GM12801 (cell line): ENCODE data around the gene OR7G2.

Experiments used
- CTCF ChIP-seq: IDR thresholded peaks from one replicate; pipeline ENCODE4 v1.5.1; 2011; ENCODE audit warnings: control low read depth; ENCODE audit not compliant: insufficient read length; ENCODE audit errors: extremely low read depth

Gene OR7G2

GRCh38 chr19:9054765-9055164 lies 52.5 kb downstream of the OR7G2 start:
- TF ChIP-seq CTCF: no peak

- no peak for TF ChIP-seq CTCF
These were observed 53.1 kb downstream of the OR7G2 start for GRCh38 chr19:9054207-9054606.

- TF ChIP-seq CTCF: no peak
These were observed 54.4 kb downstream of the OR7G2 start for GRCh38 chr19:9052894-9053293.
